HCT116 (cell line): Measurements from ENCODE around the gene UBQLN4.

Experiments
- EZH2 ChIP-seq: fragments of 200-600 bp; sonication (generic); IDR thresholded peaks from 2 replicates; pipeline ENCODE4 v1.6.1; 2017; ENCODE audit warnings: antibody characterized with exemption, mixed run types
- ZBTB33 ChIP-seq: IDR thresholded peaks from 2 replicates; pipeline ENCODE4 v1.6.1; 2011; ENCODE audit warnings: mild to moderate bottlenecking, low read length, moderate library complexity; ENCODE audit not compliant: insufficient replicate concordance; ENCODE audit errors: extremely low read depth

DNA sequence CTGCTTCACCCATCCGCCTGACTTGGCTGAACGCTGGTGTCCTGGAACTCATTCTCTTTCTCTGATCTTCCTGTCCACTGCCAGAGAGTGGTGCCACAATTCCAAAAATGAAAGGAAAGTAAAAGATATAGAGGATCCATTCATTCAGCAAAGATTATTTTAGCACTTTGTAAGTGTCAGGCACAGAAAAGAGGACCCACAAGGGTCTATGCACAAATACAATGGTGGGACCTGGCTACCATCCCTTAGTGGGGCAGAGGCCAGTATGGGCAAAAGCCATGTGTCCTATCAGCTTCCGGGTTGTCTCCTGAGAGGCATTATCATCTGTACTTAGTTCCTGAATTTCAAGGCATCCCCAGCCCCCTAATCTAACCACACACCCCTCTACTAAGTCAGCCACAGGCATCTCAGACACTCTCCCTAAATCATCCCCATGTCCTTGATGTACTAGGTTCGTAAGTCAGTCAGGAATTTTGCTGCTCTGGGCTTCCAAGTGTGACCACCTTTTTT lies 51.9 kb downstream of the UBQLN4 start:
- TF ChIP-seq ZBTB33 (no peak), EZH2 (no peak)
